Keratinocyte (primary cell): Measurements from ENCODE around the gene CILP.
"Not testable (repeated sequence)": the region's sequence is repeated elsewhere in the genome, so short reads cannot be mapped to it uniquely, and the experiment has no call there.

ENCODE experiments used
- EZH2 ChIP-seq: IDR thresholded peaks from one replicate; pipeline ENCODE4 v1.6.1; 2012; ENCODE audit warnings: inconsistent platforms, mild to moderate bottlenecking, low read length, moderate library complexity
- TF ChIP-seq, protein P1 (sequence below), 3 experiments: IDR thresholded peaks in 1 of 3; conservative IDR thresholded peaks in 1 of 3; optimal IDR thresholded peaks in 1 of 3; 2 replicates in 2 of 3; 3 replicates in 1 of 3; pipeline versions ENCODE3 to v1.5.1; 2011; ENCODE audit warnings: low read length in 3 of 3, mild to moderate bottlenecking in 3 of 3, moderate library complexity in 2 of 3, control low read depth in 1 of 3, inconsistent platforms in 1 of 3; ENCODE audit not compliant: insufficient read depth in 2 of 3; ENCODE audit errors: extremely low read depth in 1 of 3

DNA sequence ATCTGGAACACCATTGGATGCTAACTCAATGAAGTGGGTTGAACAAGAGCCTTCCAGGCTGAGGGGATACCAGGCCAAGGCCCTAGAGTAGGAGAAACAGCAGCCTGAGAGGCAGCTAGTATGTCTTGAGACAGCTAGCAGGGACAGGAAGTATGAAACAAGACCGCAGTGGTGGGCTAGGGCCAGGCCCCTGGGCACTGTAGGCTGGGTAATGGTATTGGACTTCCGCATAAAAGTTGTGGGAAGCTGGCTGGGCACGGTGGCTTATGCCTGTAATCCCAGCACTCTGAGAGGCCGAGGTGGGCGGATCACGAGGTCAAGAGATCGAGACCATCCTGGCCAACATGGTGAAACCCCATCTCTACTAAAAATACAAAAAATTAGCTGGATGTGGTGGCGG is 25.2 kb upstream of the CILP start:
- TF ChIP-seq, protein P1, sequence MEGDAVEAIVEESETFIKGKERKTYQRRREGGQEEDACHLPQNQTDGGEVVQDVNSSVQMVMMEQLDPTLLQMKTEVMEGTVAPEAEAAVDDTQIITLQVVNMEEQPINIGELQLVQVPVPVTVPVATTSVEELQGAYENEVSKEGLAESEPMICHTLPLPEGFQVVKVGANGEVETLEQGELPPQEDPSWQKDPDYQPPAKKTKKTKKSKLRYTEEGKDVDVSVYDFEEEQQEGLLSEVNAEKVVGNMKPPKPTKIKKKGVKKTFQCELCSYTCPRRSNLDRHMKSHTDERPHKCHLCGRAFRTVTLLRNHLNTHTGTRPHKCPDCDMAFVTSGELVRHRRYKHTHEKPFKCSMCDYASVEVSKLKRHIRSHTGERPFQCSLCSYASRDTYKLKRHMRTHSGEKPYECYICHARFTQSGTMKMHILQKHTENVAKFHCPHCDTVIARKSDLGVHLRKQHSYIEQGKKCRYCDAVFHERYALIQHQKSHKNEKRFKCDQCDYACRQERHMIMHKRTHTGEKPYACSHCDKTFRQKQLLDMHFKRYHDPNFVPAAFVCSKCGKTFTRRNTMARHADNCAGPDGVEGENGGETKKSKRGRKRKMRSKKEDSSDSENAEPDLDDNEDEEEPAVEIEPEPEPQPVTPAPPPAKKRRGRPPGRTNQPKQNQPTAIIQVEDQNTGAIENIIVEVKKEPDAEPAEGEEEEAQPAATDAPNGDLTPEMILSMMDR (optimal IDR thresholded peaks at IDR 0.05 in 1 of 3, IDR thresholded peaks at IDR 0.05 in 1 of 3, conservative IDR thresholded peaks at IDR 0.05 in 1 of 3; ENCODE audit: extremely low read depth in 1 of 3, insufficient read depth in 2 of 3, low read length in 3 of 3) = not testable (repeated sequence)
- not testable (repeated sequence) for TF ChIP-seq EZH2
